Erythroblast (primary cell): Measurements from ENCODE around the gene NEURL4.
A peak's percentile ranks its signal among the peaks of the same experiment; 100 is the strongest.

Experiments used
- DNase-seq, 2 experiments: peaks; one replicate each; lab custom pipeline; 2025; lab: John Stamatoyannopoulos, UW
- GATA1 ChIP-seq: IDR thresholded peaks from 2 replicates; pipeline ENCODE4 v1.6.1; 2011; ENCODE audit warnings: low read depth, mild to moderate bottlenecking, control low read depth, low read length, moderate library complexity
- POLR2A ChIP-seq: IDR thresholded peaks from 2 replicates; pipeline ENCODE4 v1.6.1; 2011; ENCODE audit warnings: mild to moderate bottlenecking, low read length

Gene NEURL4

GRCh38 chr17:7312432-7313087 is 16.6 kb downstream of the NEURL4 start:
- no peak for DNase-seq
- TF ChIP-seq POLR2A, result no peak
- no peak for TF ChIP-seq GATA1

DNA sequence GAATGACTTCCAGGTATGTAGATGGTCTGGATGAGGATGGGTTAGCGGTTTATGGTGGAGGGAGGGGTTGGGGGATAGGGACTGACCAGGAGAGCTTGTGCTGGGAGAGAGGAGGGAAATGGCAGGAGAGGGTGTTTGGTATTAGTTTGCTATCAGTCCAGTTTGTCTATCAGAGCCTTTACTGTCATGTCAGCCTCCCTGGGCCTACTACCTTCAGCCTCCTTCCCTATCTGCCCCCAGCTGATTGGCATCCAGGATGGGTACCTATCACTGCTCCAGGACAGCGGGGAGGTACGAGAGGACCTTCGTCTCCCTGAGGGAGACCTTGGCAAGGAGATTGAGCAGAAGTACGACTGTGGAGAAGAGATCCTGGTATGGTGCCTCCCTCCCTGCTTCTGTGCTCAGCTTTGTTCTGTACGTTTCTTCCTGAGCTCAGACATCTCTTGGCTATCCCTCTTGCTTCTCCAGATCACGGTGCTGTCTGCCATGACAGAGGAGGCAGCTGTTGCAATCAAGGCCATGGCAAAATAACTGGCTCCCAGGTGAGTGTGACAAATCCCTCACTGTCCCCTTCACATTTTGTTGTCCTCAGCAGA is 17.9 kb downstream of the NEURL4 start:
- DNase-seq, result no peak
- TF ChIP-seq GATA1 (no peak), POLR2A (no peak)

- TF ChIP-seq POLR2A (no peak), GATA1 (no peak)
- no peak for DNase-seq
These were observed 19.5 kb downstream of the NEURL4 start for GRCh38 chr17:7309628-7310027.

DNA sequence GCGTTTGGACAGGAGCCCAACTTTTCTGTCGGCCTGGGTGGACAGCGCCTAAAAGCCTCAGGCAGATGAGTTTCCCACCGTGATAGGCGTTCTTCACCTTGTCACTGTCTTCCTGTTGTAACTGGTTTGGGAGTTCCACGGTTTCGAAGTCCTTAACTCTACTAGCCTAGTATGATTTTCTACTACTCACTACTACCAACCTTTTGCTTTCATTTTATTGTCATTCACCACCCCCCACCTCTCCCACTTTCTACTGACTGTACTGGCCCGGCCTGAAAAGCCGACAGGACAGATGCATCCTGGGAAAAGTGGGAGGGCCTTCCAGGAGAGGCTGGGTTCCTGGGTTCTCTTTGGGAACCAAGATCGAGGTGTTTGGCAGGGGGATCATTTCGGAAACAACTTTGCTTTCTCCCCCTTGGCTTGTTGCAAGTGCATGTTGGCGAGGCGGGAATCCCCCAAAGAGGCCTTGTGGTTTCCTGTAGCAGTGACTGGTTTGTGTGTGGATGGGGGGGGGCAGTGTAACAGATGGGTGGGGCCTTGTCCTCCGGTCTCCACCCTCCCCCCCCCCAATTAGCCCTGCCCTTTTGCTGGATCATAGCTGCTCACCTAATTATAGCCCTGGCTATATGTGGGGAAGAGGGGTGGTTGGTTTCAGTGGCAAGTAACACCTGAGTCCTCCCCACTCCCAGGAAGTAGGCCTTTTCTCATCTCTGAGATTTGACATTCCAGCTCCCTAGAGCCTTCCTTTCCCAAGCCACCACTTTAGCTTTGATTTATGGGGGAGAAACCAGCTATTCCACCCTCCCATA is 20.3 kb downstream of the NEURL4 start:
- peak; percentile 88 to 91 for DNase-seq
- TF ChIP-seq POLR2A (peak; percentile 83), GATA1 (no peak)

- no peak for TF ChIP-seq GATA1
- DNase-seq, result peak; percentile 83 to 88
These were observed 21.2 kb downstream of the NEURL4 start for GRCh38 chr17:7307686-7308624.

- peak; percentile 95 for TF ChIP-seq POLR2A
- TF ChIP-seq GATA1, result no peak
- peak; percentile 100 for DNase-seq
These were observed 22.0 kb downstream of the NEURL4 start, which contains the start of gene EIF5A for GRCh38 chr17:7306911-7307685. TSS of gene EIF5A (plus strand) at chr17:7307628. CDS start at chr17:7309636, 2,008 bp downstream.

DNA sequence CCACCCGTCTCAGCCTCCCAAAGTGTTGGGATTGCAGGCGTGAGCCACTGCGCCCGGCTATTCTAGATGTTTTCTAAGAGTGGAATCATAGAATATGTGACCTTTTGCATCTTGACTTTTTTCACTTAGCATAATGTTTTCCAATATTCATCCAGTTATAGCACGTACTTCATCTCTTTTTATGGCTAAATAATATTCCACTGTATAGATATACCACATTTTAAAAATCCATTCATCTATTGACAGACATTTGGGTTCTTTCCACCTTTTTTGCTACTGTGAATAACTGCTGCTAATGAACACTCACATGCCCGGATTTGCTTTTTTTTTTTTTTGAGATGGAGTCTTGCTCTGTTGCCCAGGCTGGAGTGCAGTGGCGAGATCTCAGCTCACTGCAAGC is 25.0 kb downstream of the NEURL4 start:
- no peak for DNase-seq
- no peak for TF ChIP-seq POLR2A
- no peak for TF ChIP-seq GATA1

DNA sequence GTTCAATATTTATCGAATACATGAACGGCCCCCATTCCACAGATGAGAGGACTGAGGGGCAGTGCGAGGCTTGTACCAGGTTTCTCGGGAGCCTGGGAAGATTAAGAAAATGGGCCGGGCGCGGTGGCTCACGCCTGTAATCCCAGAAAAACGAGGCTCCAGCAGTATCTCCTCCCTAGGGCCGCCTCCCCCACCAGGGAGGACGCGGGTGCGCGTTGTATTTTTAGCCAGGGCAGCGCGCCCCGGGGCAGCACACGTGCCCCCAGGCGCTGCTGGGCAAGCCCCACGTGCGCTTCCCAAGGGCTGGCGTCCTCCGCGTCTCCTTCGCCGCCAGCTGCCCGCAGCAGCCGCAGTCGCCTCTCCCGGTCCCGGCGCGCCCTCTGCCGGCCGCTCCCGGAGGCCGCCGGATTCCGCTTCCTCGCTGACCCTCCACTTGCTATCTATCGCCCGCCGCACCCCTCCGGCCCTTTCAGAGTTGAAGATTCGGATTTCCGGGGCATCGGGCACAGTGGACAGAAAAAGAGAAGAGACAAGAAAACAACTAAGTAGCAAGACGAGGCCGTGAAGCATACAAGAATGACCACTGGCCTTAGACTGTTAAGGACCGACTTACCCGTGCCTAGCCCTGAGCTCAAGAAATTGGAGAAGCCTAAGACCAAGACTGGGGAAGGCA is 32.8 kb downstream of the NEURL4 start:
- TF ChIP-seq POLR2A (no peak), GATA1 (no peak)
- peak; percentile 84 to 90 for DNase-seq

DNA sequence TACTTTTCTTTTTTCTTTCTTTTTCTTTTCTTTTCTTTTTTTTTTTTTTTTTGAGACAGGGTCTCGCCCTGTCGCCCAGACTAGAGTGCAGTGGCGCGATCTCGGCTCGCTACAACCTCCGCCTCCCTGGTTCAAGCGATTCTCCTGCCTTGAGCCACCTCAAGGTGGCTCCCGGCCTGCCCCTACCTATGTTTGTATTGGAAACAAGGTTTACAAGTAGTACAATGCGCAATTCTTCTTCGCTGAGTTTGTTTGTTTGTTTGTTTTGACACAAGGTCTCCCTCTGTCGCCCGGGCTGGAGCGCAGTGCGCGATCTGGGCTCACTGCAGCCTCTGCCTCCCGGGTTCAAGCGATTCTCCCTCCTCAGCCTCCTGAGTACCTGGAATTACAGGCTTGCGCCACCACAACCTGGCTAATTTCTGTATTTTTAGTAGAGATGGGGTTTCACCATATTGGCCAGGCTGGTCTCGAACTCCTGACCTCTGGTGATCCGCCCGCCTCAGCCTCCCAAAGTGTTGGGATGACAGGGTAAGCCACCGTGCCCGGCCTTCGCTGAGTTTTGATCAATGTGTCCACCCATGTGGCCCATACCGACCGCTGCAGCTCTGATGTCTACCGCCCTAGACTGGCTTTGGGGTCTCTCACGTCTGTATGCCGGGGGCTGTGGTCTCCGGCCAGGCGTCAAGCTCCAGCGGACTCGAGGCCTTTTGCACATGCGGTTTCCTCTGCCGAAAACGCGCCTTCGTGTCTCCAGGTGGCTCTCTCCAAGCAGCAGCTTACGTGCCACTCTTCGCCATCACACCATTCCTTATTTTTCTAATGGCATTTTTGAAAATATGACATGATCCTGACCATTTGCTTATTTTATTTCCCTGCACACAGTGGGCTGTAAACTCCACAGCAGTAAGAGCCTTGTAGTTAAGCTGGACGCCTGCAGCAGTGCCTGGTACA is 33.6 kb downstream of the NEURL4 start:
- no peak for DNase-seq
- TF ChIP-seq GATA1 (no peak), POLR2A (no peak)

DNA sequence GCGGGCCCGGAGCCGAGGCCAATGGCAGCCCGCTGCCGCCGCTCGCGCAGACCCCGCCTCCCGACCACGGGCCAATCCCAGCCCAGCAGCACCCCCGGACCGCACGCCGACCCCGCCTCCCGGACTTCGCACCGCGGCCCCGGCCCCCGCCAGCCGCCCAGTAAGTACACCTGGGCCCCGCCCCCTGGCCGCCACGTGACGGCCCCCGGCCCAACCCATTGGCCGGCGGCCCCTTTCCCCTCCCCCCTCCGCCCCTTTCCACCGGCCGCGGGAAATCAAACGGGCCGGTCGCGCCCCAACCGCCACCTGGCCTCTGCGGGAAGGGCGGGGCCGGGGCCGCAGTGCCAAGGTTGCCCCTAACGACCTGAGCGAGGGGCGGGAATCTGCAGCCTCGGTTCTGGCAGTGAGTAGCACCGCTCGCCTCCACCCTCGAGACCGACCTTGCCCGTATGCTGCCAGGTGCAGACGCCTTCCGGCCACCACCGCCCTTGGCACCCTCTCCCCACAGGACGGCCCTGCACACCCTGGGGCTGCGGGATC is 34.5 kb downstream of the NEURL4 start, which contains the start of gene YBX2:
Gene YBX2, minus strand, starts transcription at position 26 of the 540 bp plus-strand sequence. CDS start 139 bp downstream, outside the sequence.
- peak; percentile 76 to 80 for DNase-seq
- TF ChIP-seq GATA1 (no peak), POLR2A (no peak)
